ENCODE measurements around the gene CADM2.
"Not testable (repeated sequence)": the region's sequence is repeated elsewhere in the genome, so short reads cannot be mapped to it uniquely, and the experiment has no call there.

CADM2 gene

DNA sequence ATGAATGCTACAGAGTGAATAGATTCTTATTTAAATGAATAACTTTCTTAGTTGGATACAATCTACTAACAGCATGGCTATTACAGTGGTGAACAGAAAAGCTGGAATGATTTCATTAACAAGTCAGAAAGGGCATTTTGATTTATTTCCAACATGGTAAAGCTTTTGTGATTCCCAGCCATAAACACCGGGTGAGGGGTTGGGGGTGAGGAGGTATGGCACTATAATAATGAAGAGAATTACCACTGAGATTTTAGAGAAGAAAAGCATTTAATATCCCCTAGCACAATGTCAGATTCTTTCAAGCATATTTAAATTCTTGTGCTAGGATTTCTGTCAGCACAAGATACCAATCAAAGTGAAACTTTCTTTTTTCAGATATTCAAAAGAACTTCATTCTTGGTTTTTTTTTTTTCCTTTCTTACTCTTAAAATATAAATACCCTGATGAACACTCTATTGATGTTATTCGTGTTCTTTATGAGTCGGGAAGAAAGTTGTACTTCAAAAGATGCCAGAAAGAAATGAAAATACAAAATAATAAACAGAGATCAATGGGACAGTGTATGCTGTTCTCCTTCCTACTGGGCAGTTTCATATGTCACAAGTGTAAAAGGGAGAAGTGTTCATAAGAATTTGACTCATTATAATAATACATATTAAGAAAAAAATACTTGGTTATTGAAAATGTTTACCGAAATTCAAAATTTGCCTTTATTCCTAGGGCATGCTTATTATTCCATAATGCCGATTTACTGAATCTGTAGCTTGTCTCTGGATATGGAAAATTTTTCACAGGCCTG lies 522.8 kb downstream of the CADM2 start:
- DNase-seq (ENCODE audit: low spot score), result no peak

DNA sequence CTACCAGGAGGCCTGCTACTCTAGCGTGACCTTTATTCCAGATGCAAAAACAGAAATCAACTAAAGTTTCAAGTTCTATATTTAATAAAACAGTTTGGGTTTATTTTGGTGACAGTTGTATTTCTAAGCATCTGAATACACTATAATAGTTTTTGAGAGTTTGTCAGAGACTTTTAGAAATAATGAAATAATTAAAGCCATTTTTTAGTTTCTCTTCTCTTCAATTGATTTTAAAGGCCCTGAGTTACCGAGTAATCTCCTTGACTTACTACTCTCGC lies 523.4 kb downstream of the CADM2 start:
- no peak for DNase-seq (ENCODE audit: low spot score)

DNA sequence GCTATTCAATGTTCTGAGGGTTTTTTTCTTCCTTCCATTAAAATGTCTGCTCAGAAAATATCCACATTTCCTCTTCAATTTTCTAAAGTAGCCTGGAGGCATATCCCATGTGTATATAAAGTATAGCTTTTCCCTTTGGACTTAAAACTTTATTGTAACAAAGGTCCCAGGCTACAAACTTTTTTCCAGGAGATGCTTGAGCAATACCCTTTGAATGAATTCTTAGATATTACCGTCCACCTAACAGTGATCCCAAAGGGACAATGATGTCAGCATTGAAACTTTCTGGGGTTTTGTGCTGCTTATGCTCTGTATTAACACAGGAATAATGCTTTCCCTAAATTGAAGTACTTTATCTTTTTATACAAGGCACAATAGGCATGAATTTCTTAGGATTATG lies 525.2 kb downstream of the CADM2 start:
- no peak for DNase-seq (ENCODE audit: low spot score)

DNA sequence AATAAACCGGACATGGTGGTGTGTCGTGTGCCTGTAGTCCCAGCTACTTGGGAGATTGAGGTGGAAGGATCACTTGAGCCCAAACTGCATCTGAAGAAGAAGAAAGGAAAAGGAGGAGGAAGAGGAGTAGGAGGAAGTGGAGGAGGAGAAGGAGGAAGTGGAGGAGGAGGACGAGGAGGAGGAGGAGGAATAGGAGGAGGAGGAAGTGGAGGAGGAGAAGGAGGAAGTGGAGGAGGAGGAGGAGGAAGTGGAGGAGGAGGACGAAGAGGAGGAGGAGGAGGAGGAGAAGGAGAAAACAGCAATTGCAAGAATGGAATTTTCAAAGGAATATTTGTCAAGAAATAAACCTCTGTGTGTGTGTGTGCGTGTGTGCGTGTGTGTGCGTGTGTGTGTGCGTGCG lies 528.6 kb downstream of the CADM2 start:
- no peak for DNase-seq (ENCODE audit: low spot score)

DNA sequence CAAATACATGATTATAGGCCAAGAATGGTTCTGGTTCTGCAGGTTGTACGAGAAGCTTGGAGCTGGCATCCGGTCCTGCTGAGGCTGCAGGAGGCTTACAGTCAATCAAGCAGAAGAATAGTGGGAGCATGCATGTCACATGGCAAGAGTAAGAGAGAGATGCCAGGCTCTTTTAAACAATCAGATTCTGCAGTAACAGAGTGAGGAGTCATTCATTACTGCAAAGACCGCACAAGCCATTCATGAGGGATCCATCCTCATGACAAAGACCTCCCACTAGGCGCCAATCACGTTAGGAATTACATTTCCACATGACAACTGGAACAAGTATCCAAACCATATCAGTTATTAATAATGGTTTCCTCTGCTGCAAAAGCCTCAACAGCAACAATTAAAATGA lies 536.8 kb downstream of the CADM2 start:
- DNase-seq (ENCODE audit: low spot score), result no peak

DNA sequence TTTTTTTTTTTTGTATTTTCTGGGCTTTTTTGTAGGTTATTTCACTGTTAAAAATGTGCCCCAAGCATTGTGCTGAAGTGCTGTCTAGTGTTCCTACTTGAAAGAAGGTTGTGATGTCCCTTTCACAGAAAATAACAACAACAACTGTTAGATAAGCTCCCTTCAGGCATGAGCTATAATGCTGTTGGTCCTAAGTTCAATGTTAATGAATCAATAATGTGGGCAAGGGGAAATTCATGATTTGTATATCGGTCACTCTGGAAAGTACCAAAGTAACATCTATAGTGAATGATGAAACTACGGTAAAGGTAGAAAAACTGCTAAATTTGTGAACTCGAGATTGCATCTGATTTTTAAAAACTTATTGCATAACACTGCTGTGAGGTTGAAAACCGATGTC lies 539.4 kb downstream of the CADM2 start:
- no peak for DNase-seq (ENCODE audit: low spot score)

DNA sequence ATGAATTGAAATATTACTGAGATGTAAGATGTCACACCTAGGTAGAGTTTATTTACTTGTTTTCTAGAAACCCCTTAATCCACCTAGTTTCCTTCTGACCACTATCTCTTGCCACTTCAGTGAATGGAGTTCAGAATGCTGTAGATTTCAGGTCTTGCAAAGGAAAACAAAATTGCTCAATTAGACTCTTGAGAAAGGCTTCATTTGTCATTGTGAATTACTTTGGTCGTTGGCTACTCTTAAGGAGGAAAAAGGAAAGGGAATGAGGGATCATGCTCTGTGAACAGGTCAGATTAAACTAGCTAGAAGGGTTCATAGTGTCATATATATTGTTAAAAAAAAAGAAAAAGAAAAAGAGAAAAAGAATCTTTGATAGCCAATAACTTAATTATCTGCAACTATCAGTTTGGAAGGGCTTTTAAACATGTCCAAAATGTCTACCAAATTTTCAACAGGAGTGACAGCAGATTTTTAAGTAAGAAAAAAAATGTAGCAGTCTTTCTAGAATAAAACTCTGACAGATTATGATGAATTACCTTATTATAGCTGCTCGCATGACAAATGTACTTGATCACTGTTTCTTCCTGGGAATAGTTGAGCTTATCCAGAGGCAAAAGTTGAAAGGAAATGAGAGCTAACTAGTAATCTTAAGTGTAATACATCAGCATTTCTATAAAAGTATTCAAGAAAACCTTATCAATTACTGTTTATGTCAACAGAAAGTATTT lies 543.5 kb downstream of the CADM2 start:
- no peak for DNase-seq (ENCODE audit: low spot score)

DNA sequence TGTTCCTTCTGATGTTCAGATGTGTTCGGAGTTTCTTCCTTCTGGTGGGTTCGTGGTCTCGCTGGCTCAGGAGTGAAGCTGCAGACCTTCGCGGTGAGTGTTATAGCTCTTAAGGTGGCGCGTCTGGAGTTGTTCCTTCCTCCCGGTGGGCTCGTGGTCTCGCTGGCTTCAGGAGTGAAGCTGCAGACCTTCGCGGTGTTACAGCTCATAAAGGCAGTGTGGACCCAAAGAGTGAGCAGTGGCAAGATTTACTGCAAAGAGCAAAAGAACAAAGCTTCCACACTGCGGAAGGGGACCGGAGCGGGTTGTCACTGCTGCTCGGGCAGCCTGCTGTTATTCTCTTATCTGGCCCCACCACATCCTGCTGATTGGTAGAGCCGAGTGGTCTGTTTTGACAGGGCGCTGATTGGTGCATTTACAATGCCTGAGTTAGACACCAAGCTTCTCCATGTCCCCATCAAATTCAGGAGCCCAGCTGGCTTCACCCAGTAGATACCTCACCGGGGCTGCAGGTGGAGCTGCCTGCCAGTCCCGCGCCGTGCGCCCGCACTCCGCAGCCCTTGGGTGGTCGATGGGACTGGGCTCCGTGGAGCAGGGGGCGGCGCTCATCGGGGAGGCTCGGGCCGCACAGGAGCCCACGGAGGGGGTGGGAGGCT lies 545.5 kb downstream of the CADM2 start:
- peak; percentile 20 for DNase-seq (ENCODE audit: low spot score)

DNA sequence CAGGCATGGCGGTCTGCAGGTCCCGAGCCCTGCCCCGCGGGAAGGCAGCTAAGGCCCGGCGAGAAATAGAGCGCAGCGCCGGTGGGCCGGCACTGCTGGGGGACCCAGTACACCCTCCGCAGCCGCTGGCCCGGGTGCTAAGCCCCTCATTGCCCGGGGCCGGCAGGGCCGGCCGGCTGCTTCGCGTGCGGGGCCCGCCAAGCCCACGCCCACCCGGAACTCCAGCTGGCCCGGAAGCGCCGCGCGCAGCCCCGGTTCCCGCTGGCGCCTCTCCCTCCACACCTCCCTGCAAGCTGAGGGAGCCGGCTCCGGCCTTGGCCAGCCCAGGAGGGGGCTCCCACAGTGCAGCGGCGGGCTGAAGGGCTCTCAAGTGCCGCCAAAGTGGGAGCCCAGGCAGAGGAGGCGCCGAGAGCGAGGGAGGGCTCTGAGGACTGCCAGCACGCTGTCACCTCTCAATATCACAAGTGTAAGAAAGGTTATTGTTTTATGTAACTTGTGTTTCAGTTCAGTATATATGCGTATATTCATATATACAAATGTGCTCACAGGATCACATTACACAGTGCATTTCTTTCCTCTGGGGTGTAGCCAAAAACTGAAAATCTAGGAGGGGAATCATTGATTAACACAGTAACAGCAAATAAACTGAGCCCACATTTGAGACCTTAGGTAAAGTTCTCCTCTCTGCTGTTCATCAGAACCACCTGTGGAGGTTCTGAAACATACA lies 546.2 kb downstream of the CADM2 start:
- not testable (repeated sequence) for DNase-seq (ENCODE audit: low spot score)

DNA sequence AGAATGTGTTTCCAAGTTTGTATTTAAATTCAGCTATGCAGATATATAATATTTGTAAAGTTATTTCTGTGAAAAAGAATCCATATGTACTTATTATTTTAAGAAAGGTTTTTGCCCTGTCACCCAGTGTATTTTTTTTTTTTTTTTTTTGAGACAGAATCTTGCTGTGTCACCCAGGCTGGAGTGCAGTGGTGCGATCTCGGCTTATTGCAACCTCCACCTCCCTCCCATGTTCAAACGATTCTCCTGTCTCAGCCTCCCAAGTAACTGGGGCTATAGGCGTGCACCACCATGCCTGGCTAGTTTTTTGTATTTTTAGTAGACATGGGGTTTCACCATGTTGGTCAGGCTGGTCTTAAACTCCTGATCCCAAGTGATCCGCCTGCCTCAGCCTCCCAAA lies 548.3 kb downstream of the CADM2 start:
- not testable (repeated sequence) for DNase-seq (ENCODE audit: low spot score)

DNA sequence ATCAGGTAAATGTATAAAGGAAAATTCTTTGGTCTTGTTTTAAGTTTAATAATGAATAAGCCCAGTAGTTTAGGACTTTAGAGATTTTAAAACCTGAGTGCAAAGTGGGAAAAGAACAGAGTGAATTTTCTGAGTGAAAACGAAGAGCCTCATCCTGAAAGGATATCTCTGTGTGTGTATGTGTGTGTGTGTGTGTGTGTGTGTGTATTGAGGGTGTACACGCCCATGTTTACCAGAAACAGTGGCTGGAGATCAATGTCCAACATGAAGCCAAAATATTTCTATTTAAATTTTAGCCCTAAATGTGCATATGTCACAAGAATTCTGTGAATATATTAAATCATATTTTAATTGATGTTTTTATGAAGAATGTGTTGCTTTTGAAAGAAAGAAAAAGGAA lies 549.9 kb downstream of the CADM2 start:
- no peak for DNase-seq (ENCODE audit: low spot score)

DNA sequence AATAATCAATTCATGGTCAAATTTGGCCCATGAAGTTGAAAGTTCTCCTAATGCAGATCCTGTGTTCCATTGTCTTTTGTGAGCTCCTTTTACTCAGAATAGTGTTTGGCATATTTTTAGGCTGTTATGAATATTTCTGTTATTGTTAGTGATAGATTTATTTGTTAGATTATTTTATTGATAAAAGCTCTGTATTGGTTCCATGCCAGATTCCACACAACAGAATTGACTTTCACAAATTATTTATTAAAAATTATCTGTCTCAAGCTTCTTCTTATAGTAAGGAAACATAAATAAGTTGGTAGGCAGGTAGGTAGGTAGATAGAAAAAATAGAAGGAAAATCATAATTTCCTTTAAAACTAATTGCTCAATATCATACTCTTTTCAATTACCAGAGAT lies 557.4 kb downstream of the CADM2 start:
- no peak for DNase-seq (ENCODE audit: low spot score)

DNA sequence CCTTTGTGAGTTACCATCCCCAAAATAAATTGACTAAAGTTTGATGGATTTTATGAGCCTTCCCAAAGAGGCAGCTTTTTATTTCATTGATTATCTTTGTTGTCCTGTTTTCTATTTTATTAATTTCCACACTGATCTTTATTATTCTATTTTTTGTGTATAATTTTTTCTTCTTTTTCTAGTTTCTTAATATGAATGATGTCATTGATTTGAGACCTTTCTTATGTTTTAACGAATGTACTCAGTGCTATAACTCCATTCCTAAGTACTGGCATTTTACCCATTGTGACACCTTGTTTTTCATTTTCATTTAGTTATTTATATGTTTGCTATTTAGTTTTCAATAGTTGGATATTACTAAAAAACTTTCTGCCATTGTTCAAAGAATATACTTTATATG lies 565.3 kb downstream of the CADM2 start:
- DNase-seq (ENCODE audit: low spot score), result no peak

DNA sequence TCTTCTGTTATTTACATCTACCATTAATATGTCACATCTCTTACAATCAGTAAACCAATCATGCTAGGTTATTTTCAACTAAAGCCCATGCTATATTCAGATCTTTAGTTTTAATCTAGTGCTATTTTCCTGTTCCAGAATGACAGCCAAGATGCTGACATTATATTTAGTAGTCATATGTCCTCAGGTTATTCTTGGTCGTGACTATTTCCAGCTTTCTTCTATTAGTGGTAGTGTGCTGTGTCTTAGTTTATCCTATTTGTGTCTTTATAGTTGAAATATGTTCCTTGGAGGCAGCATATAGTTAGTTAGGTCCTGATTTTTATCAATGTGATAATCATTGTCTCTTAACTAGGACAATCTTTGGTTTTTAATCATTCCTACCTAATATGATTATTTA lies 566.5 kb downstream of the CADM2 start:
- no peak for DNase-seq (ENCODE audit: low spot score)

DNA sequence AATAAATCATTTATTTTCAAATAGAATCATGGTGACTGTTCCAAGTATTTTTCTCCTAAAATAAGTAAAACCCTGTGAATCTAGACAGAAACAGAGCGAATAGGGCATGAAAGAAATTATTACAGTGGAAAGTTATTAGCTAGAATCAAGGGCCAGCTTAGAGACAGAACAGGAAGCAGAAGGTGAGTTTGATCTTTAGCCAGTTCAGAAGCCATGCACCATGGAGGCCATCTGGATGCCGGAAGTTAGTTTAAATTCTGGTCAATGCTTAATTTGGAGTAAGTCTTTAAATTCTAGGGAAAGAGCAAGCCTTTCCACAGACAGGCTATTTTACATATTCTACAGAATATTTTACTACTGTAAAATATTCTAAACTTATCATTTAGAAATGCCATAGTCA lies 574.8 kb downstream of the CADM2 start:
- no peak for DNase-seq (ENCODE audit: low spot score)

DNA sequence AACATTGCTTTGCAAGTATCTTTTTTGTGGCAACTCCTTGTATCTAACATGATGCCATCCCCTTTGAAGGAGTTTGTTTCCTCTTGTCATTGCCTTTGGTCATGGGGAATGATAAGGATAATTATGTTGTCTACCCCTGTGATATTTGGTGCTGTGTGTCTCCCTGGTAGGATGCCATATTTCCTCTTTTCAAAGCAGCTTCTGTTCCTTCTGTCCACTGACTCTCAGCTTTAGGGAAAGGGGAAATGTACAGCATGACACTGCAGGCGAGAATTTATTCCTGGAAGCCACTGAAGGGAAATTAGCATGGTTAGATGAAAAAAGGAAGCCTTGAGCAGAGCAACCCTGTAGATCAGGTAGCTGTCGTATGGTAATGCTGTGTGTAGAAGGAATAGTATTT lies 576.7 kb downstream of the CADM2 start:
- DNase-seq (ENCODE audit: low spot score), result no peak

DNA sequence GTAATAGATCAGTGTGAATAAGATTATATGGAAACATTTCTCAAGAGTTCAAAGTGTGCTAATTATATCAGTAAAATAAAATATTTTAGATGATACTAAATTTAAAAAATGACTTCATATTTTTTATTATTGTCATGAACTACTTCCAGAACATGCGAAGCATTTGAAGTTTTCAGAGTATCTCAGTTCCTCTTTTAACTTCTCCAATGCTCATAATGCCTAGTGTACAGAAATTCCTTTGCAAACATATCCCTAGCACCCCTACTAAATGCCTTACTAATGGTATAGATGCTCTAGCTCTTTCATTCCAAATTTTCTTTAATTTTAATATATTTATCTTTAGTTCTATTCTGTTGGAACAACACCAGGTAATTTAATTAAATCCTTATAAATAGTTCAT lies 580.4 kb downstream of the CADM2 start:
- DNase-seq (ENCODE audit: low spot score), result no peak

DNA sequence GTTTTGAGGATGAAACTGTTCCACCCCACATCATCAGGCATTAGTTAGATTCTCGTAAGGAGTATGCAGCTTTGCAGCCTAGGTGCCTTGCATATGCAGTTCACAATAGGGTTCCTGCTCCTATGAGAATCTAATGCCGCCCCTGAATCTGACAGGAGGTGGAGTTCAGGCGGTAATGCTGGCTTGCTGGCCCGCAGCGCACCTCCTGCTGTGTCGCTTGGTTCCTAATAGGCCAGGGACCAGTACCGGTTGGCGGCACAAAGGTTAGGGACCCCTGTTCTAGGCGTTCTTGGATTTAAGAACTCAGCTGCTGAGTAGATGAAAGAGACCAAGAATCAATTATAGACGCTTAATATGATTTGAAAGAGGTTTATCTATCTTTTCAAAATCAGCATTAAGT lies 595.4 kb downstream of the CADM2 start:
- no peak for DNase-seq (ENCODE audit: low spot score)

DNA sequence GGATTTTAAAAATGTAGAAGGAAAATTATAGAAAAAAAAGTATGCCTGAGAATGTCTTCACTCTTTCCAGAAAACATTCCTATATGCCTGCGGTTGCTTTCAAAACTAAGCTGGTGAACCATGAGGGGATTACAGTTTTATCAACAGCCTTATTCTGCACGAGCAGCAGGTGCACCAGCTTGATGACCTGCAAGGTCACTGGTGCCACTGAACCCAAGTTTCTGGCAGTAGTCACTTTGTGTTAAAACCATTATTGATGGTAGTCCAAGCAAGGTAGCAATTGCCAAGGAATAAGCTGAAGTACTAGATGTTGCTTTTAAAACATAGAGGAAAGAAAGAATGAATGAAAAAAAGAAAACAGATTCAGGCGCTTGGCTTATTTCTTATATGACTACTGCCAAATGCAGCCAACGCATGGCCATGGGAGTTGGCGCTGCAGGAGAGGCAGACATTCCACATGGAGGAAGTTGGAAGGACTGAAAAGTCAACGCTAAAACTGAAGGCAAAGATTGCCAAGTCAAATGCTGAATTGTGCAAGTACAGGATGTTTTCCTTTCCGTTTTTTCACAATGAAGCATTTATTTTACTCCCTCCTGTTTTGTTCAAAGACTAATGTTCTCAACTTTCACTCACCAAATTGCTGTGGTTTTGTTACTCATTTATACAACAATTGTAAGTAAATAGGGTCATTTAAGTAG lies 601.4 kb downstream of the CADM2 start:
- DNase-seq (ENCODE audit: low spot score), result no peak

DNA sequence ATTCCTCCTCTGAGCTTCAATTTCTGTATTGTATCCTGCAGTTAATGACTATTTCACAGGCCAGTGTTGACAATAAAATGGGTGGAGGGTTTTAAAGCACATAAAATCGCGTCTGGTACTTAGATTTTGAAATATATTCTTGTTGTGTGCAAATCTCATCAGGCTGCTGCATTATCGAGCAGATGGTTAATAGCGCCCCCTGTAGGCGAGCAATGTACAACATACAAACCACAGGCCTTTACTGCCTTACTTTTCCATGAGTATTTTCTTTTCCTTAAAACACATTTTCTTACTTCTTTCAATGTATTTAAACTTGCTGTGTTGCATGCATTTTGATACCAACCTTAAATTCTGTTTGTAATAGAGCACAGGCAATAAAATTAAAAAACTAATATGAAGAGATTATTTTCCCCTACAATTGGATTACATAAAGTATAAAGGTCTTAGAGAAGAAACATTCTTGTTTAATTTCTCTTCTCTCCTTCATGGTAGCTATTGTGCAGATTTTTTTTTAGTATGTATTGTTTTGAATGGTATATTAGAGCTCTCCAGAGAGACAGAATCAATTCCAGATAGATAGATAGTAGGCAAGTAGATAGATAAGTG lies 608.4 kb downstream of the CADM2 start:
- DNase-seq (ENCODE audit: low spot score), result peak; percentile 1

DNA sequence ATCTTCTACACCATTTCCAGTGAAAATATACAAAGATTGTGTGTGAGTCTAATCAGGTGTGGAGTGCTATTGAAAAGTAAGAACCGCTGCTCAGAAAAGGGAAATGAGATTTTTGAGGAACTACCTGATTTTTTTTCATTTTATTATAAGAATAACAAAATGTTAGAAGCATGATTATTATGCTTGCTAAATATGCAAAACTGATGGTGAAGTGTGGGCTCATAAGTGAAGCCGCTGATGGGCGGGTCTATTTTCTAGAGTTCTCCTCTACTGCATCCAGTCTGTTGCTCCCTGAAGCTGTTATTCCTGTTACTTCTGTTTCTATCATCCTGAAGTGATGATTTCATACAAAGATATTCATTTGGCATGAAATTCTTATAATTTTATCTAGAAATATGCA lies 612.0 kb downstream of the CADM2 start:
- DNase-seq (ENCODE audit: low spot score), result no peak

DNA sequence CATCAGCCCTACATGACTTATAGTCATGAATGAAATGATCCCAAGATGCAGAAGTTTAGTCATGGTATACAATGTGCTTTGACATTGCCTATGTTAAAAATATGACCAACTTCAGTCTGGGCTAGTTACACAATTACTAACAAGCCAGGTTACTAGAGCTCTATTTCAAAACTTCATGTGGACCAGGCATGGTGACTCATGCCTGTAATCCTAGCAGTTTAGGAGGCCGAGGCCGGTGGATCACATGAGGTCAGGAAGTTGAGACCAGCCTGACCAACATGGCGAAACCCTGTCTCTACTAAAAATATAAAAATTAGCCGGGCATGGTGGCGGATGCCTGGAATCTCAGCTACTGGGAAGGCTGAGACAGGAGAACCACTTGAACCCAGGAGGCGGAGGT lies 613.0 kb downstream of the CADM2 start:
- no peak for DNase-seq (ENCODE audit: low spot score)

All from HuH-7 (cell line).